DOHH2 (cell line): ENCODE measurements around the gene PLCB4.

ENCODE experiments used
- EZH2phosphoT487 ChIP-seq: fragments of 200-600 bp; sonication (generic); IDR thresholded peaks from 2 replicates; pipeline ENCODE4 v1.6.1; 2017; ENCODE audit warnings: borderline replicate concordance, mild to moderate bottlenecking, antibody characterized with exemption, low read length, moderate library complexity, mixed read lengths
- TF ChIP-seq, protein P1 (sequence below): fragments of 200-600 bp; sonication (generic); IDR thresholded peaks from one replicate; pipeline ENCODE4 v1.5.1; 2014; ENCODE audit warnings: antibody characterized with exemption, mild to moderate bottlenecking, low read depth, low read length; ENCODE audit not compliant: poor library complexity, severe bottlenecking

DNA sequence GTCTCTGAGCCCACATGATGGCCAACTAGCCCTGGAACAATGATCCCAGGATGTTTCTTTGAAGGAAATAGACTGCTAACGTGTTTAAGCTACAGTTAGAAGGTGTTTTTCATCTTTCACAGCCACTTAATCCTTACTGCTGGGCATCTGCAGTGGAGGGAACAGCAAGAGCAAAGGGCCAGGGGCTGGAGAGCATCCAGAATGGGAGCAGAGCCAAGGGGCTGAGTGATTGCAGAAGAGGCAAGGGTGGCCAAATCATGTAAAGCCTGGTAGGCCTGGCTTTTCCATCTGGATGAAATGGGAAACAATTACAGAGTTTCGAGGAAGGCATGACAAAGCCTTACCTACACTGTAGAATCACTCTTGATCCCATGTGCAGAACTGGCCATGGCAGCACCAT, 426.8 kb downstream of the PLCB4 start:
- TF ChIP-seq, protein P1, sequence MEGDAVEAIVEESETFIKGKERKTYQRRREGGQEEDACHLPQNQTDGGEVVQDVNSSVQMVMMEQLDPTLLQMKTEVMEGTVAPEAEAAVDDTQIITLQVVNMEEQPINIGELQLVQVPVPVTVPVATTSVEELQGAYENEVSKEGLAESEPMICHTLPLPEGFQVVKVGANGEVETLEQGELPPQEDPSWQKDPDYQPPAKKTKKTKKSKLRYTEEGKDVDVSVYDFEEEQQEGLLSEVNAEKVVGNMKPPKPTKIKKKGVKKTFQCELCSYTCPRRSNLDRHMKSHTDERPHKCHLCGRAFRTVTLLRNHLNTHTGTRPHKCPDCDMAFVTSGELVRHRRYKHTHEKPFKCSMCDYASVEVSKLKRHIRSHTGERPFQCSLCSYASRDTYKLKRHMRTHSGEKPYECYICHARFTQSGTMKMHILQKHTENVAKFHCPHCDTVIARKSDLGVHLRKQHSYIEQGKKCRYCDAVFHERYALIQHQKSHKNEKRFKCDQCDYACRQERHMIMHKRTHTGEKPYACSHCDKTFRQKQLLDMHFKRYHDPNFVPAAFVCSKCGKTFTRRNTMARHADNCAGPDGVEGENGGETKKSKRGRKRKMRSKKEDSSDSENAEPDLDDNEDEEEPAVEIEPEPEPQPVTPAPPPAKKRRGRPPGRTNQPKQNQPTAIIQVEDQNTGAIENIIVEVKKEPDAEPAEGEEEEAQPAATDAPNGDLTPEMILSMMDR = no peak
- TF ChIP-seq EZH2phosphoT487 = no peak
